GM12875 (cell line): ENCODE data around the gene PGBD5.

ENCODE experiments used
- H3K4me3 ChIP-seq: one replicate; pipeline ENCODE4 v1.5.1; 2011; ENCODE audit warnings: low read depth, low read length, control low read depth
- CTCF ChIP-seq: IDR thresholded peaks from 2 replicates; pipeline ENCODE4 v1.5.1; 2011; ENCODE audit warnings: low read depth, mild to moderate bottlenecking, control low read depth, inconsistent platforms, low read length, moderate library complexity, borderline replicate concordance; ENCODE audit not compliant: insufficient read depth

The PGBD5 gene

GRCh38 chr1:230288641-230289349 lies 137.3 kb downstream of the PGBD5 start:
- no peak for TF ChIP-seq CTCF

DNA sequence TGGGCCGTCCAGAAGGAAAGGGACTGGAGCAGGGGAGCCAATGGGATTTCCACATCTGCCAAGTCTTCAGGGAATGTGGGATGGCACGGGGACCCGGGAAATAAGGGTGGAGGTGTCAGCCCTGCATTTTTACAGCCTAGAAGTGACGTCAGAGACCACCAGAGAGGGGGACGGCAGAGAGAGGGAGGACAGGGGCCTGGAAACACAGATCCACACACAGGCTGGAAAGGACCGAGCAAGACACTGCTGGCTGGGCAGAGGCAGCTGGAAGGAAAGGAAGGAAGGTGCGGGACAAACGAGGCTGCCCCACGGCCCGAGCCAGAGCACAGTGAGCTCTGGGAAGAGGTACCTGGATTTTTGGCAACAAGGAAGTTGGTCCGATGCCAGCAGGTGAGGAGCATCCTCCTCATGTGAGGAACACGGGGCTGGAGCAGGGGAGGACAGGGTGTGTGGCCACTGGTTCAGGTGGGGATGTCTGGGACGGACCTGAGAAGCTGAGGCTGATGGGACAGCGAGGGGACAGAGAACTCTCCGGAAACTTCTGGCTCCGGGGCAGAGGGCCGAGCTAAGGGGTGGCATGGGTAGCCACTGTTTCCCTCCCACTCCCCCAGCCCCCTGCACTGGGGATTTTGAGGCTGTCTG lies 138.3 kb downstream of the PGBD5 start:
- TF ChIP-seq CTCF = no peak

More at GRCh38 chr1:230288641-230289349, 137.3 kb downstream of the PGBD5 start:
- H3K4me3 ChIP-seq = no peak overlapping the region

DNA sequence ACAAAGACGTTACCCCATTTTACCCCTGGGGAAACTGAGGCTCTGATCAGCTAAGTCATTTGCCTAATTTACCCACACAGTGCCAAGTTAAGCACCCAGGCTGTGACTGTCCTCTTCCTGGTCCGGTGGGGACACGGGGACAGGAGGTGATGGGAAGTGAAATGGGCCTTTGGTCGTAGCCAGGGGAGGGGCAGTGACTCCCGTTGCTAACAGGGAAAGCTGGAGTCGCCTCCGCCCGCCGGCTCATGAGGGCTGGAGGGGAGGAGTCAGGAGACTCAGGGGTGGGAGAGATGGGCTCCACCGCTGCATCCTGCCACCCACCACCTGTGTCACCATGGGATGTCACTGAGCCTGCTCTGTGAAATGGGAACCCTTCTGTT lies 139.3 kb downstream of the PGBD5 start:
- H3K4me3 ChIP-seq = no peak overlapping the region
- TF ChIP-seq CTCF = no peak

More for the DNA sequence above, 138.3 kb downstream of the PGBD5 start:
- H3K4me3 ChIP-seq = no peak overlapping the region

- no peak overlapping the region for H3K4me3 ChIP-seq
- no peak for TF ChIP-seq CTCF
These were observed 139.8 kb downstream of the PGBD5 start for GRCh38 chr1:230286166-230286889.

DNA sequence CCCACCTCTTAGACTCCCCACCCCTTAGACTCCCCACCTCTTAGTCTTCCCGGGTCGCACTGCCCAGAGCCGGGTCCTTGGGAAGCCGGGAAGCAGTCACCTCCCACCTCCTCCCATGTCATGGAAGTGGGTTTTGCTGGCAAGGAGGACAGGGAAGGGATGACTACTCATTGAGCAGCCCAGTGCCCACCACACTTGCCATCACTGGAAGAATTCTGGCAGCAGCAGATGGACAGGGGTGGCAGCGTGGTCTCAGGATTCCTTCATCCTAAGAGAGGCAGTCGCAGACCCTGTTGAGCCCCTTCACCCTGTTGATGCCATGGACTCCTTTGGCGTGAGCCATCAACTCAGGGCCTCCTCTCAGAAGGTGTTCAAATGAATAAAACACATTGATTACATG lies 140.8 kb downstream of the PGBD5 start:
- TF ChIP-seq CTCF = no peak
- H3K4me3 ChIP-seq = no peak overlapping the region

GRCh38 chr1:230284891-230285290 lies 141.2 kb downstream of the PGBD5 start:
- no peak overlapping the region for H3K4me3 ChIP-seq
- TF ChIP-seq CTCF = no peak

- TF ChIP-seq CTCF = no peak
- no peak overlapping the region for H3K4me3 ChIP-seq
These were observed 142.5 kb downstream of the PGBD5 start for GRCh38 chr1:230283678-230284077.
